Ovary (tissue), 3 donors: ENCODE measurements around the gene OR3A2.

ENCODE experiments used
- CTCF ChIP-seq, 3 donors: fragments of 450-650 bp in 2 of 3; fragments of 200-600 bp in 1 of 3; IDR thresholded peaks; one replicate each; pipeline versions ENCODE4 v1.5.1 to v1.8.0; 2016 to 2022; ENCODE audit warnings: antibody characterized with exemption in 3 of 3, mild to moderate bottlenecking in 1 of 3
- EP300 ChIP-seq: sonication (generic); formaldehyde crosslinking; IDR thresholded peaks from one replicate; pipeline ENCODE4 v1.6.1; 2017; ENCODE audit warnings: antibody characterized with exemption
- POLR2A ChIP-seq: fragments of 450-650 bp; IDR thresholded peaks from one replicate; pipeline ENCODE4 v1.6.1; 2017; ENCODE audit warnings: antibody characterized with exemption, mild to moderate bottlenecking, moderate library complexity
- donor health status: DM: no; HTN: no; CAD: no.

GRCh38 chr17:3318336-3318735, 67.8 kb downstream of the OR3A2 start:
- TF ChIP-seq CTCF (IDR thresholded peaks at IDR 0.05) (no peak), EP300 (no peak), POLR2A (no peak)
